IMR-90 (cell line): ENCODE results near the gene ISOC2. TPM values are rescaled to one million over a fixed set of nuclear protein-coding genes. Genes with fewer than 3 reads are reported as not detected.

Experiments
- ATAC-seq: fragments of 200-7000 bp; cut with Tn5 transposase; 2 replicates; pipeline ENCODE4 v1.9.1; 2020; ENCODE audit warnings: low read depth, mild to moderate bottlenecking, moderate library complexity
- BruUV-seq: library from RNA; stranded (reverse); fragments of 400-500 nt; replicated peaks from 2 replicates; lab custom pipeline; 2021; lab: Mats Ljungman, UMichigan
- CTCF ChIA-PET: fragments of 300-600 bp; formaldehyde crosslinking; extraction: SDS; loops from one replicate; lab custom pipeline; 2021; ENCODE audit warnings: antibody characterized with exemption; lab: Yijun Ruan, JAX
- POLR2A ChIA-PET: fragments of 300-600 bp; sonication (Branson Sonifier 250); formaldehyde crosslinking; loops from one replicate; lab custom pipeline; 2022; ENCODE audit warnings: antibody characterized with exemption; ENCODE audit not compliant: unreplicated experiment; lab: Charles Lee
- DNase-seq: peaks from one replicate; pipeline ENCODE4 v3.0.0; 2013
- H2AFZ ChIP-seq: replicated peaks from 2 replicates; pipeline ENCODE3; 2013; ENCODE audit warnings: low read length, mild to moderate bottlenecking; ENCODE audit not compliant: poor library complexity
- H2AK5ac ChIP-seq: 2 replicates; pipeline ENCODE4 v1.6.1; 2013; ENCODE audit warnings: low read depth, low read length, inconsistent platforms
- H2AK9ac ChIP-seq: replicated peaks from 2 replicates; pipeline ENCODE3; 2013; ENCODE audit warnings: mild to moderate bottlenecking, low read depth, low read length, moderate library complexity; ENCODE audit not compliant: poor library complexity
- H2BK120ac ChIP-seq: 2 replicates; pipeline ENCODE4 v1.6.1; 2013; ENCODE audit warnings: low read depth, low read length, inconsistent platforms
- H2BK15ac ChIP-seq: 3 replicates; pipeline ENCODE4 v1.6.1; 2013; ENCODE audit warnings: low read depth, low read length, inconsistent platforms
- H2BK20ac ChIP-seq: 2 replicates; pipeline ENCODE4 v1.6.1; 2013; ENCODE audit warnings: low read depth, mild to moderate bottlenecking, inconsistent platforms, low read length, moderate library complexity
- H2BK5ac ChIP-seq: 2 replicates; pipeline ENCODE4 v1.6.1; 2013; ENCODE audit warnings: mild to moderate bottlenecking, low read depth, low read length, inconsistent platforms; ENCODE audit not compliant: poor library complexity, severe bottlenecking
- H3K14ac ChIP-seq: replicated peaks from 2 replicates; pipeline ENCODE4 v1.6.1; 2013; ENCODE audit warnings: low read depth, low read length, inconsistent platforms
- H3K18ac ChIP-seq: 2 replicates; pipeline ENCODE4 v1.6.1; 2013; ENCODE audit warnings: low read depth, low read length, control low read depth
- H3K23ac ChIP-seq: 2 replicates; pipeline ENCODE4 v1.6.1; 2013; ENCODE audit warnings: low read depth, low read length, inconsistent platforms
- H3K27ac ChIP-seq: 2 replicates; pipeline ENCODE4 v1.5.1; 2013; ENCODE audit warnings: mild to moderate bottlenecking, control low read depth, low read length; ENCODE audit not compliant: insufficient read depth
- H3K27me3 ChIP-seq: 2 replicates; pipeline ENCODE4 v1.6.1; 2013; ENCODE audit warnings: low read length; ENCODE audit not compliant: control insufficient read depth, insufficient read depth
- H3K36me3 ChIP-seq: 2 replicates; pipeline ENCODE4 v1.6.1; 2013; ENCODE audit warnings: low read length, mixed read lengths; ENCODE audit not compliant: control insufficient read depth, insufficient read depth
- H3K4ac ChIP-seq: 2 replicates; pipeline ENCODE4 v1.6.1; 2013; ENCODE audit warnings: low read depth, low read length, inconsistent platforms
- H3K4me1 ChIP-seq: 2 replicates; pipeline ENCODE4 v1.6.1; 2013; ENCODE audit warnings: low read length, mixed read lengths; ENCODE audit not compliant: control insufficient read depth, insufficient read depth
- H3K4me2 ChIP-seq: 2 replicates; pipeline ENCODE4 v1.6.1; 2013; ENCODE audit warnings: low read depth, mild to moderate bottlenecking, control low read depth, low read length, moderate library complexity
- H3K4me3 ChIP-seq: 2 replicates; pipeline ENCODE4 v1.5.1; 2013; ENCODE audit warnings: low read depth, mild to moderate bottlenecking, control low read depth, low read length, moderate library complexity; ENCODE audit not compliant: insufficient read depth
- H3K56ac ChIP-seq: 2 replicates; pipeline ENCODE4 v1.6.1; 2013; ENCODE audit warnings: low read length, inconsistent platforms; ENCODE audit not compliant: insufficient read depth; ENCODE audit errors: extremely low read depth
- H3K79me1 ChIP-seq, 2 experiments: 2 replicates each; pipeline ENCODE4 v1.6.1; 2013; ENCODE audit warnings: low read length in 2 of 2, inconsistent platforms in 1 of 2, low read depth in 1 of 2
- H3K9ac ChIP-seq: 2 replicates; pipeline ENCODE4 v1.6.1; 2013; ENCODE audit warnings: low read depth, low read length, control low read depth
- H3K9me1 ChIP-seq: 2 replicates; pipeline ENCODE4 v1.6.1; 2013; ENCODE audit warnings: low read length, inconsistent platforms; ENCODE audit not compliant: insufficient read depth
- H3K9me3 ChIP-seq: 2 replicates; pipeline ENCODE4 v1.6.1; 2013; ENCODE audit warnings: low read length; ENCODE audit not compliant: control insufficient read depth, insufficient read depth
- H4K20me1 ChIP-seq: 2 replicates; pipeline ENCODE4 v1.6.1; 2013; ENCODE audit warnings: low read length, inconsistent platforms; ENCODE audit not compliant: insufficient read depth
- H4K5ac ChIP-seq: 2 replicates; pipeline ENCODE4 v1.6.1; 2013; ENCODE audit warnings: mild to moderate bottlenecking, low read depth, low read length, control low read depth
- H4K8ac ChIP-seq, 2 experiments: 2 replicates each; pipeline ENCODE4 v1.6.1; 2013; ENCODE audit warnings: low read depth in 2 of 2, low read length in 2 of 2, control low read depth in 1 of 2, inconsistent platforms in 1 of 2
- H4K91ac ChIP-seq: 2 replicates; pipeline ENCODE4 v1.6.1; 2013; ENCODE audit warnings: low read depth, low read length, inconsistent platforms; ENCODE audit not compliant: insufficient read depth
- BHLHE40 ChIP-seq: fragments of 150-350 bp; IDR thresholded peaks from 2 replicates; pipeline ENCODE4 v1.6.1; 2016; ENCODE audit warnings: mild to moderate bottlenecking, low read depth, low read length
- CHD1 ChIP-seq: IDR thresholded peaks from 2 replicates; pipeline ENCODE4 v1.6.1; 2012; ENCODE audit warnings: low read depth, low read length, improper control_type of control experiment
- MAZ ChIP-seq: IDR thresholded peaks from 2 replicates; pipeline ENCODE4 v1.6.1; 2012; ENCODE audit warnings: low read depth, mild to moderate bottlenecking, low read length, improper control_type of control experiment, moderate library complexity, borderline replicate concordance
- MXI1 ChIP-seq: IDR thresholded peaks from 2 replicates; pipeline ENCODE4 v1.6.1; 2012; ENCODE audit warnings: low read depth, mild to moderate bottlenecking, low read length, moderate library complexity, borderline replicate concordance
- NFE2L2 ChIP-seq: fragments of 150-350 bp; IDR thresholded peaks from 2 replicates; pipeline ENCODE4 v1.6.1; 2016; ENCODE audit warnings: low read depth, mild to moderate bottlenecking, low read length
- RAD21 ChIP-seq: IDR thresholded peaks from 2 replicates; pipeline ENCODE4 v1.6.1; 2012; ENCODE audit warnings: low read length, improper control_type of control experiment
- USF2 ChIP-seq: fragments of 150-350 bp; IDR thresholded peaks from 2 replicates; pipeline ENCODE4 v1.6.1; 2017; ENCODE audit warnings: mild to moderate bottlenecking, antibody characterized with exemption, low read length, low read depth
- WGBS, 2 experiments: methylation state at CpG; one replicate each; pipeline versions ENCODE4 v1.1.5 to v1.1.7; 2013; ENCODE audit warnings: missing lambda C conversion rate in 2 of 2; ENCODE audit not compliant: insufficient read length in 1 of 2; ENCODE audit errors: extremely low coverage in 2 of 2; 5-methylcytosine and 5-hydroxymethylcytosine counted together
- dilution Hi-C: fragments of 300-500 bp; cut with HindIII; formaldehyde crosslinking; loops from one replicate; pipeline ENCODE4 v1.14.3; 2018; ENCODE audit warnings: low sequenced_read_pairs; ENCODE audit not compliant: unreplicated experiment
- in situ Hi-C: fragments of 300-500 bp; cut with MboI; formaldehyde crosslinking; loops from 3 replicates; pipeline ENCODE4 v1.14.3; 2019; ENCODE audit warnings: low sequenced_read_pairs, inconsistent platforms, mixed read lengths
- intact Hi-C: fragments of 100-400 bp; cut with micrococcal nuclease; formaldehyde crosslinking; loops from 2 replicates; pipeline ENCODE4 v1.10.0; 2022
- polyA plus RNA-seq, 3 experiments: library from polyadenylated mRNA; depleted of rRNA; stranded (reverse); fragments of >200 nt; gene quantifications; 2 replicates each; pipeline ENCODE4 v1.2.3, GENCODE V29; 2012; ENCODE audit warnings: low replicate concordance in 1 of 3
- total RNA-seq: library from RNA; depleted of rRNA; stranded (reverse); fragments of >200 nt; gene quantifications from 2 replicates; pipeline ENCODE4 v1.2.3, GENCODE V29; 2012
- TF ChIP-seq, protein P1 (sequence below): fragments of 150-350 bp; IDR thresholded peaks from 2 replicates; pipeline ENCODE4 v1.6.1; 2016; ENCODE audit warnings: low read depth, mild to moderate bottlenecking, low read length, moderate library complexity, borderline replicate concordance
- TF ChIP-seq, protein P2 (sequence below): conservative IDR thresholded peaks from 2 replicates; pipeline ENCODE4 v1.5.1; 2012; ENCODE audit warnings: mild to moderate bottlenecking, low read depth, low read length, improper control_type of control experiment

Gene ISOC2
- total and polyA plus RNA-seq, 2 of the 4 experiments (the other 2 are of a cell fraction) = 56.1 to 82.1 TPM

- Histone ChIP-seq H3K4me1 (peaks cover 17% of the 10 kb centered on the region), H4K5ac (peak overlapping the region; percentile 99), H3K4me3 (peak overlapping the region; percentile 64), H2AK9ac (peak overlapping the region; percentile 100), H3K27me3 (no peaks in the 10 kb centered on the region), H4K91ac (peak overlapping the region; percentile 100), H3K4ac (peak overlapping the region; percentile 100), H2BK120ac (peak overlapping the region; percentile 98), H3K23ac (peak overlapping the region; percentile 96), H3K9me1 (peaks cover 19% of the 10 kb centered on the region), H3K79me1 (peaks cover 5 to 32% of the 10 kb centered on the region in 2 experiments; a peak in 3 of 4 replicates), H4K8ac (peak overlapping the region; percentile 100), H3K36me3 (peaks cover 20% of the 10 kb centered on the region), H2BK20ac (peak overlapping the region; percentile 83), H3K56ac (peak overlapping the region; percentile 95), H2AFZ (peak overlapping the region; percentile 96), H3K18ac (peak overlapping the region; percentile 96), H3K14ac (peak overlapping the region; percentile 99), H3K9me3 (no peaks in the 10 kb centered on the region), H3K27ac (peak overlapping the region; percentile 94), H2BK15ac (peak overlapping the region; percentile 100), H3K4me2 (peak overlapping the region; percentile 87), H2BK5ac (peak overlapping the region; percentile 94), H2AK5ac (peak overlapping the region; percentile 99), H3K9ac (peak overlapping the region; percentile 63), H4K20me1 (peaks cover 37% of the 10 kb centered on the region)
- 0% methylated on average over 36 of the region's 72 CpGs; no CpG with 5 or more reads in 1 of the 2 experiments for WGBS, 2 experiments
- peak; percentile 92 for ATAC-seq
- TF ChIP-seq USF2 (peak; percentile 97), NFE2L2 (no peak), BHLHE40 (peak; percentile 97), MXI1 (peak; percentile 67; the same call in 1 of the 2 replicates), MAZ (peak; percentile 98), RAD21 (no peak), CHD1 (no peak)
- TF ChIP-seq, protein P1, sequence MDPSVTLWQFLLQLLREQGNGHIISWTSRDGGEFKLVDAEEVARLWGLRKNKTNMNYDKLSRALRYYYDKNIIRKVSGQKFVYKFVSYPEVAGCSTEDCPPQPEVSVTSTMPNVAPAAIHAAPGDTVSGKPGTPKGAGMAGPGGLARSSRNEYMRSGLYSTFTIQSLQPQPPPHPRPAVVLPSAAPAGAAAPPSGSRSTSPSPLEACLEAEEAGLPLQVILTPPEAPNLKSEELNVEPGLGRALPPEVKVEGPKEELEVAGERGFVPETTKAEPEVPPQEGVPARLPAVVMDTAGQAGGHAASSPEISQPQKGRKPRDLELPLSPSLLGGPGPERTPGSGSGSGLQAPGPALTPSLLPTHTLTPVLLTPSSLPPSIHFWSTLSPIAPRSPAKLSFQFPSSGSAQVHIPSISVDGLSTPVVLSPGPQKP = no peak
- TF ChIP-seq, protein P2, sequence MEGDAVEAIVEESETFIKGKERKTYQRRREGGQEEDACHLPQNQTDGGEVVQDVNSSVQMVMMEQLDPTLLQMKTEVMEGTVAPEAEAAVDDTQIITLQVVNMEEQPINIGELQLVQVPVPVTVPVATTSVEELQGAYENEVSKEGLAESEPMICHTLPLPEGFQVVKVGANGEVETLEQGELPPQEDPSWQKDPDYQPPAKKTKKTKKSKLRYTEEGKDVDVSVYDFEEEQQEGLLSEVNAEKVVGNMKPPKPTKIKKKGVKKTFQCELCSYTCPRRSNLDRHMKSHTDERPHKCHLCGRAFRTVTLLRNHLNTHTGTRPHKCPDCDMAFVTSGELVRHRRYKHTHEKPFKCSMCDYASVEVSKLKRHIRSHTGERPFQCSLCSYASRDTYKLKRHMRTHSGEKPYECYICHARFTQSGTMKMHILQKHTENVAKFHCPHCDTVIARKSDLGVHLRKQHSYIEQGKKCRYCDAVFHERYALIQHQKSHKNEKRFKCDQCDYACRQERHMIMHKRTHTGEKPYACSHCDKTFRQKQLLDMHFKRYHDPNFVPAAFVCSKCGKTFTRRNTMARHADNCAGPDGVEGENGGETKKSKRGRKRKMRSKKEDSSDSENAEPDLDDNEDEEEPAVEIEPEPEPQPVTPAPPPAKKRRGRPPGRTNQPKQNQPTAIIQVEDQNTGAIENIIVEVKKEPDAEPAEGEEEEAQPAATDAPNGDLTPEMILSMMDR = 0 out of 2 replicates have a peak, but pooled peaks have one; percentile 3
- DNase-seq = peak; percentile 99
- BruUV-seq = no TSS peak
- CTCF ChIA-PET = no interaction called here
- in situ Hi-C loops = no loop called here
- intact Hi-C loops = loop anchor here (5.0 kb wide), 1 partner anchor 94 kb away; no protein-coding TSS in a partner anchor
- POLR2A ChIA-PET = interaction anchor here (0.5 to 1.4 kb wide), 6 partner anchors 10 to 248 kb away, joined by 3 to 9 read pairs (median 4); no protein-coding TSS in a partner anchor
- dilution Hi-C loops = no loop called here
Measured at GRCh38 chr19:55407800-55408532, 53.5 kb downstream of the ISOC2 start.
